HUES48 (cell line): ENCODE measurements around the gene MXRA7.
A peak's percentile ranks its signal among the peaks of the same experiment; 100 is the strongest.
"Not testable (repeated sequence)": the region's sequence is repeated elsewhere in the genome, so short reads cannot be mapped to it uniquely, and the experiment has no call there.

Source experiments
- H3K27ac ChIP-seq: one replicate; pipeline ENCODE4 v1.7.0; 2013; ENCODE audit warnings: low read depth, low read length, inconsistent platforms
- H3K27me3 ChIP-seq: 2 replicates; pipeline ENCODE4 v1.6.1; 2013; ENCODE audit warnings: mild to moderate bottlenecking, low read length; ENCODE audit not compliant: control insufficient read depth, insufficient read depth
- H3K36me3 ChIP-seq: 2 replicates; pipeline ENCODE4 v1.6.1; 2013; ENCODE audit warnings: low read length; ENCODE audit not compliant: control insufficient read depth, insufficient read depth
- H3K4me1 ChIP-seq: 2 replicates; pipeline ENCODE4 v1.6.1; 2013; ENCODE audit warnings: mild to moderate bottlenecking, low read length; ENCODE audit not compliant: control insufficient read depth, insufficient read depth
- H3K4me3 ChIP-seq: 2 replicates; pipeline ENCODE4 v1.5.1; 2013; ENCODE audit warnings: mild to moderate bottlenecking, low read depth, low read length
- H3K9ac ChIP-seq: 2 replicates; pipeline ENCODE4 v1.6.1; 2013; ENCODE audit warnings: mild to moderate bottlenecking, low read depth, low read length, moderate library complexity
- H3K9me3 ChIP-seq: 2 replicates; pipeline ENCODE4 v1.6.1; 2013; ENCODE audit warnings: low read length; ENCODE audit not compliant: control insufficient read depth, insufficient read depth

The MXRA7 gene

GRCh38 chr17:76735006-76735405, 24.2 kb upstream of the MXRA7 start:
- Histone ChIP-seq H3K9ac (peak overlapping the region; percentile 100), H3K4me3 (peak overlapping the region; percentile 99), H3K4me1 (peaks cover 19% of the 10 kb centered on the region), H3K27ac (peak overlapping the region; percentile 47), H3K9me3 (no peaks in the 10 kb centered on the region), H3K27me3 (no peaks in the 10 kb centered on the region), H3K36me3 (peaks cover 56% of the 10 kb centered on the region)

- Histone ChIP-seq H3K27ac (peak overlapping the region; percentile 36), H3K9ac (peak overlapping the region; percentile 11; the same call in 1 of the 2 replicates)
Observed at GRCh38 chr17:76734080-76734840, 23.5 kb upstream of the MXRA7 start.

GRCh38 chr17:76733618-76733957, 22.8 kb upstream of the MXRA7 start:
- H3K27ac ChIP-seq = peak overlapping the region; percentile 36
- no peaks in the 10 kb centered on the region for H3K9me3 ChIP-seq
- H3K4me1 ChIP-seq = peaks cover 15% of the 10 kb centered on the region
- H3K36me3 ChIP-seq = peaks cover 60% of the 10 kb centered on the region
- H3K27me3 ChIP-seq = no peaks in the 10 kb centered on the region
- no peak overlapping the region for H3K9ac ChIP-seq
- H3K4me3 ChIP-seq = peak overlapping the region; percentile 99

More at GRCh38 chr17:76734080-76734840, 23.5 kb upstream of the MXRA7 start:
- no peaks in the 10 kb centered on the region for H3K9me3 ChIP-seq
- no peaks in the 10 kb centered on the region for H3K27me3 ChIP-seq
- H3K4me1 ChIP-seq = peaks cover 19% of the 10 kb centered on the region
- peaks cover 59% of the 10 kb centered on the region for H3K36me3 ChIP-seq
- peak overlapping the region; percentile 99 for H3K4me3 ChIP-seq

- Histone ChIP-seq H3K9ac (no peak overlapping the region), H3K27me3 (no peaks in the 10 kb centered on the region), H3K9me3 (no peaks in the 10 kb centered on the region), H3K4me3 (peak overlapping the region; percentile 99; the same call in 1 of the 2 replicates), H3K4me1 (peaks cover 12% of the 10 kb centered on the region; the same call in 1 of the 2 replicates), H3K27ac (peak overlapping the region; percentile 36), H3K36me3 (peaks cover 60% of the 10 kb centered on the region)
Observed at GRCh38 chr17:76732734-76733617, 22.2 kb upstream of the MXRA7 start.

GRCh38 chr17:76731800-76732733, 21.3 kb upstream of the MXRA7 start:
- H3K9ac ChIP-seq, H3K4me3 ChIP-seq, H3K9me3 ChIP-seq, H3K27me3 ChIP-seq: not testable (repeated sequence)
- Histone ChIP-seq H3K36me3 (peaks cover 60% of the 10 kb centered on the region), H3K27ac (peak overlapping the region; percentile 31), H3K4me1 (peaks cover 12% of the 10 kb centered on the region; the same call in 1 of the 2 replicates)

GRCh38 chr17:76727745-76728456, 17.1 kb upstream of the MXRA7 start:
- no peak overlapping the region for H3K27ac ChIP-seq
- H3K36me3 ChIP-seq = peaks cover 41% of the 10 kb centered on the region
- H3K4me1 ChIP-seq = no peaks in the 10 kb centered on the region
- H3K27me3 ChIP-seq = no peaks in the 10 kb centered on the region
- no peaks in the 10 kb centered on the region for H3K9me3 ChIP-seq
- H3K4me3 ChIP-seq = peak overlapping the region; percentile 99
- H3K9ac ChIP-seq = no peak overlapping the region

GRCh38 chr17:76726776-76727718, 16.3 kb upstream of the MXRA7 start, which contains the start of gene METTL23:
Gene METTL23, plus strand, starts transcription at chr17:76726839. Its CDS starts 2,872 bp downstream, at chr17:76729711.
- Histone ChIP-seq H3K36me3 (peaks cover 39% of the 10 kb centered on the region), H3K27ac (peak within 1 kb of the TSS; percentile 98), H3K4me3 (peak within 1 kb of the TSS; percentile 99), H3K9ac (peak within 1 kb of the TSS; percentile 99), H3K4me1 (no peaks in the 10 kb centered on the region), H3K9me3 (no peaks in the 10 kb centered on the region), H3K27me3 (no peaks in the 10 kb centered on the region)

- Histone ChIP-seq H3K4me1 (no peaks in the 10 kb centered on the region), H3K27me3 (no peaks in the 10 kb centered on the region), H3K4me3 (peak within 1 kb of the TSS; percentile 99), H3K36me3 (peaks cover 39% of the 10 kb centered on the region), H3K9ac (peak within 1 kb of the TSS; percentile 99), H3K9me3 (no peaks in the 10 kb centered on the region), H3K27ac (peak within 1 kb of the TSS; percentile 98)
Observed at GRCh38 chr17:76726231-76726775, 15.5 kb upstream of the MXRA7 start, which contains the start of gene JMJD6. Gene JMJD6, minus strand, starts transcription at chr17:76726606. Its CDS starts 131 bp downstream, at chr17:76726475.

- Histone ChIP-seq H3K27ac (peak overlapping the region; percentile 98), H3K27me3 (no peaks in the 10 kb centered on the region), H3K9me3 (no peaks in the 10 kb centered on the region), H3K4me3 (peak overlapping the region; percentile 99), H3K4me1 (no peaks in the 10 kb centered on the region), H3K9ac (peak overlapping the region; percentile 77), H3K36me3 (peaks cover 42% of the 10 kb centered on the region)
Observed at GRCh38 chr17:76725580-76726230, 14.9 kb upstream of the MXRA7 start.
